NCI-H2196 (cell line): Measurements from ENCODE around the gene ANXA8.
"Not testable (repeated sequence)": the region's sequence is repeated elsewhere in the genome, so short reads cannot be mapped to it uniquely, and the experiment has no call there.

Source experiments
- DNase-seq: peaks from one replicate; lab custom pipeline; 2025; ENCODE audit not compliant: unreplicated experiment; lab: John Stamatoyannopoulos, UW

ANXA8 gene

DNA sequence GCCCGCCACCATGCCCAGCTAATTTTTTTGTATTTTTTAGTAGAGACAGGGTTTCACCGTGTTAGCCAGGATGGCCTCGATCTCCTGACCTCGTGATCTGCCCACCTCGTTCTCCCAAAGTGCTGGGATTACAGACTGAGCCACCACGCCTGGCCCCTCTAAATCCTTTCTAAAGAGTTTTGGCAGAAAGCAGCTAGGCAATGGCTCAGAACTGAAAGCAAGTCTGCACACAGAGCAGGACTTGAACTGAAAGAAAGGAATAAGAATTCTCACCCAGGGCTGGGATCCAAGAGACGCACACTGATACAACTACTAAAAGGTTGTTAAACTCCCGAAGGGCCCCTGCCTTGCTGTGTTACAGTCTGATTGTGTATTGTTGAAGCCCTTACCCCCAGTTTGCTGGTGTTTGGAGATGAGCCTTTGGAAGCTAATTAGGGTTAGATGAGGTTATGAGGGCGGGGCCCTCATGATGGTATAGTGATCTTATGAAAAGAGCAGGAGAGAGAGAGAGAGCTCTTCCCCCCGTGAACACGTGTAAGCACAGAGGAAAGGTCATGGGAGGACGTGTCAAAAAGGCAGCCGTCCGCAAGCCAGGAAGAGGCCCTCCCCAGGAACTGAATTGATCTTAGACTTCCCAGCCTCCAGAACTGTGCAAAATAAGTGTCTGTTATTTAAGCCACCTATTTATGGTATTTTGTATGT is 18.5 kb downstream of the ANXA8 start:
- DNase-seq, result not testable (repeated sequence)

DNA sequence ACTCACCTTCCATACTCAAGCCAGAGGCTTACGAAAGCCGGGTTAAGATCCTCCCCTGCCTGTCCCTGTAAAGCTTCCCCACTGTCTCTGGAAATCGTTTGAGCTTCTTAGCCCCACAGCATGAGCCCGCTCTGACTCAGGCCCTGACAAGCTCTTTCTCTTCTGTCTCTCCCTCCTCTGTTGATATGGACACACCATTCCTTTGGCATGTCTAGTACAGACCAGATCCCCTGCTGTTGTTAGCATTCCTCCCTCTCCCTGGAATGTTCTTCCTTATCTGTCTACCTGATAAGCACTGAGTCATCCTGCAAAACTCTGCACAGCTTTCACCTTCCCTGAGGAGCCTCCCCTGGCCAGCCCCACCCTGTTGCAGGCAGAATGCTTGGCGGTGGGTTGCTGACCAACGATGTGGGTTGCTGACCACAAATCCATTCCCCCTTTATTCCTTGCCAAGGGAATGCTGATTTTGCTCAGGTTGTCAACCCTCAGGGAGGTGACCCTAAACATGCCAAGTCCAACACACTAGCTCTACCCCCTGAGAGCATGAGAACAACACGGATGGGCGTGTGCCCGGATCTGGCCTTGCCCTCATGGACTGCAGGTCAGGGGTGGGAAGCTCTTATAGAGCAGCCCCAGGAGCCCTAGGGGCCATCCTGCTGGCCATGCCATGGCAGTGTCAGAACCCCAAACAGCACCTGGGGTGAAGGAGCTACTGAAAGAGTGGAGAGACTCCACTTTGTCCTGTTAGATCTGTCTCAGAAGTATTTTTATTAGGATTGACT is 21.1 kb downstream of the ANXA8 start:
- not testable (repeated sequence) for DNase-seq

DNA sequence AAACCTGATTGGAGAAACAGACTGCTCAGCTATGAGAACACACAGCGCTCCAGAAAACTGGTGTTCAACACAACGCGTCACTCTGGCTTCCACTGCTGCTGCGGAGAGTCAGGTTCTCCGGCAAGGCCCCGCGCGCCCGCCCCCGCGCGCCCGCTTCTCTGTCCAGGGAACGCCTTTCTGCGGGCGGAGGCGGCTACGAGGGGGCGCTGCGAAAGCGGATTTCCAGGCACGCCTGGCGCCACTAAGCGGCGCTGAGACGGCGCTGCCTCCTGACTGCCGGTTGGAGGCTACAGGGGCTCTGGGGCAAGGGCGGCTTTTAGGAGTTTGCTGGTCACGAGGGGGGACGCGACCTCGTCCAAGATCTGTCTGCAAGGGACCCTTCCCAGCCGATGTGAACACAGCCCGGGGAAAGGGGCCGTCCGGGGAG is 22.6 kb downstream of the ANXA8 start:
- not testable (repeated sequence) for DNase-seq

DNA sequence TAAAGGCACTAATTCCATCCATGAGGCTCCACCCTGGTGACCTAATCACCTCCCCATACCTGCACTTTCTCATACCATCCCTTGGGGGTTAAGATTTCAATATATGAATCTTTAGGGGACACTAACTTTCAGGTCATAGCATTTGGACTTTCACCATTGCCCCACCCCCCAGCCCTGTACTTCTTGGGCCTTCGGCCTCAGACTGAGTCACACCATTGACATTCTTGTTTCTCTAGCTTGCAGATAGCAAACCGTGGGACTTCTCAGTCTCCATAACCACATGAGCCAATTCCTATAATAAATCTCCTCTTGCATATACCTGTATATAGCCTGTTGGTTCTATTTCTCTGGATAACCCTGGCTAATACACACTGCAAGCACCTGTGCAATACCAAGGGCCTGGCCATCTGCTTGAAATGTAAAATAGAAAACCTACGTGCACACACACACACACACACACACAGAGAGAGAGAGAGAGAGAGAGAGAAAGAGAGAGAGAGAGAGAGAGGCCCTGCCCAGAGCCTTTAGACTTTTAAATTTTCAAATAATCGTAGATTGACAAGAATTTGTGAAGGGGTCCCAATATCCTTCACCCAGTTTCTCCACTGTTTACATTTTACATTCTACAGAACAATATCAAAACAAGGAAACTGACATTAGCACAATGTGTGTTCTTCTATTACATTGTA is 25.3 kb downstream of the ANXA8 start:
- no peak for DNase-seq

DNA sequence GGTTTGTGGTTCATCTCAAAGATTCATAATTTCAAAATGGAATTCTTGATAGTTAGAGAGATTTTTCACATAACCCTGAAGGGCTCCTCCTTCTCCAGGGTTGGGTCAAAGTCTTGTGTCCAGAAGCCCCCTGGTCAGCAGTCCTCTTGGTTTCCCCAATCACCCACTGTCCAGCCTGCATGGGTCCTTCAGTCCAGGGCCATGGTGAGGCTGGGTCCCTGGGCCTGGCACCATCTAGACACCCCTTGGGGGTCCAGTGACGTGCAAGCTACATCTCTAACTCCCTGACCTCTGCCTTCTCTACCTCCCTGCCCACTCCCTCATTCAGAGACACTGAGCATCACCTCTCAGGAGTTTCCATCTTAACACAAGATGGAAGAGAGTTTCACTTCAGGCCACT is 26.1 kb downstream of the ANXA8 start:
- DNase-seq, result no peak

DNA sequence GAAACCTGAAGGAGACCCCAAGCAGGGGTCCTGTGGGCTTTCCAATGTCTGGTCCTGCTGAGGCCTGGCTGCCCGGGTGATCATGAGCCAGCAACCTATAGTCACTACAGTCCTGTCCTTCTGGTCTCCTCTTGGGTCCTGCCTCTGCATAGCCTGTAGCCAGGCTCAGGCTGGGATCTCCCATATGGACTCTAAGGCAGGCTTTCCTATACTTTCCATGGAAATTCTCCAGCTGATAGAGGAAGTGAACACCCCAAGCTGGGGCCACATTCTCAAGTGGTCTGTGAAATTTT is 26.4 kb downstream of the ANXA8 start:
- DNase-seq, result no peak

DNA sequence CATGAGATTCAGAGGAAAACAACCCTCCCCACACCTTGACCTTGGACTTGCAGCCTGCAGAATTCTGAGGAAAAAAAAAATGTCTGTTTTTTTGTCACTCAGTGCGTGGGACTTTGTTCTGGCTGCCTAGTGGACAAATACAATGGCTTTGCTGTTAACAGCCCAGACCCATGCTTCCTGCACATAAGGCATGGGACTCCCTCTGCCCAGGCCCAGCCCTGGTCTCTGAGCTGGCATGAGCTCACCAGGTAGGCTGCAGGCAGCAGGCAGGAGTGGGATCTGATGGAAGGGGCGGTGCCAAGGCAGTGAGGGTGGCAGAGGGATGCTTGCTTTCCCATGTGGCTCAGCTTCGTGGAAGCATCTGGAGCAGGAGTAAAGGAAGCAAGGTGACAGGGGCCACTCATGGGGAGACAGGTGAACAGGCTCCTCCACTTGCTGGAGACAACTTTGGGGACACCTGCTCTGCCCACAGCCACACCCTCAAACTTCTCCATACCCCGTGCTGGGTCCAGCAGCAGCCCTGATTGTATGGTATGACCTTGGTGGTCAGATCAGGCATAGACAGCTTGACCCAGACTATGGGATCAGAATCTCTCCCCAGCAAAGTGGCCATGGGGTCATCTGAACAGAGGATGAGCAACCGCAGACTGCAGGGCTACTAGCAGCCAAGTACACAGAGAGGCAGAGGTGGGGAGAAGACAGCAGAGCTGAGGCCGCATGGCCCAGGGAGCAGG is 27.0 kb downstream of the ANXA8 start:
- no peak for DNase-seq

DNA sequence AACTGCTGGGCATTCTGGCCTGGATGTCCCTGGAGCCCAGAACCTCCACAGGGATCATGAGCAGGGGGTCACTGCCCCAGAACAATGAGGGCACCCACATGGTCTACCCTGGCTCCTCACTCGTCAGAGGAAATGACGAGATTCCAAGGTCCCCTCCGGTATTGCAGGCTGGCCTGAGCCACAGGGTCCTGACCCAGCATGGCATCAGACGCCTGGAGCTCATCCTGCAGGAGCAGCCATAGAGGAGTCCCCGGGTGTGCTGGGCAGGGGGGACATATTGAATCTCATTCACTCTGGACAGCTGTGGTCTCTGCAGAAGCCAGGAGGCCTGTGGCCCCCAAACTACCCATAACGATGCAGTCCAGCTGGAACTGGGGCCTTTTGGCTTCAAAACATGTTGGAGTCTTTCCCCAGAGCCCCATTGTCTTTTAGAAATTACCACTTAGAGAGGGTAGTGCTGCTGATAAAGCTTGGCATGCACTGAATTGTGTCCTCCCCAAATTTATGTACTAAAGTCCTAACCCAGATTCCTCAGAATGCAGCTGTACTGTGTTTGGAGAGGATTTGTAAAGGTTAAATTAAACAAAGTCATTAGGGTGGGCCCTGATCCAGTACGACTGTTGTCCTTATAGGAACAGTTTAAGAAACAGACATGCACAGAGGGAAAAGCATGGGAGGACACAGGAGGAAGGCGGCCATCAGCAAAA is 27.7 kb downstream of the ANXA8 start:
- DNase-seq, result no peak

DNA sequence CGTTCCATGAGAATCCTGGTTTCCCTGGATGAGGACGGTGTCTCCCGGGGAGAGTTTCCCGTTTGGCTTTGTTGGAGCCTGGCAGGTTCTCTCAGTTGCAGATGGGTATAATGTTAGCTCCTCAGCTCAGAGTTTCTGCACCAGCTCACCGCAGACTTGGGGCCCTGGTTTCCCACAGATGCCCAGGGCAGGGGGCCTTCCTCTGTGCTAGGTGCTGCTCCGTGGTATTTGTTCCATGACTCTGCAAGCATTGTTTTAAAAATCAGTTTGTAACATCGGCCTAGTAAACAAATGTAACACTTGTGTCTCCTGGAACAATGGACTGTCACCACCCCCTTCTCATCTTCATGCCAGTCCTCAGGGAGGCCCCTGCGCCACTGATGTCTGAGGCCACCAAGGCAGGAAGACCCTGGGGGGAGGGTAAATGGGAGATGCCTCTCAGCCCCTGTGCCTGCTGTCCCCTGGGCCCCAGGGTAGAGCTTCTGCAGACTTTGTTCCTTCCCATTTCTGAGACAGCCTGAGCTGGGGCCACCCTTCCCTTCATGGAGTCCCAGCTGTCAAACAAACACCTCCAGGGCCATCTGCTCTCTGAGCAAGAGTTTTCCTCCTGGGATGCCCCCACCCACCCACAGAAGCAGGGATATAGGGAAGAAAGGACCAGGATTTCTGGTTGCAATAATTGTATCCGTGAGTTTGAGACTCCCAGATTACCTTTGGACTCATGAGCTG is 28.4 kb downstream of the ANXA8 start:
- not testable (repeated sequence) for DNase-seq

DNA sequence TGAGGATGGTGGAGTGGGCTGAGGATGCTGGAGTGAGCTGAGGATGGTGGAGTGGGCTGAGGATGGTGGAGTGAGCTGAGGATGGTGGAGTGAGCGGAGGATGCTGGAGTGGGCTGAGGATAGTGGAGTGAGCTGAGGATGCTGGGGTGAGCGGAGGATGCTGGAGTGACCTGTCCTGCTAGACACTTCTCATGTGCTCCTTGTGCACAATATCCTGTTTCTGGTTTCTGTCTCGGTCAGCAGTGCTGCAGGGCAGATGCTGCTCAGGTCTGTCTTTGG is 29.2 kb downstream of the ANXA8 start:
- no peak for DNase-seq

DNA sequence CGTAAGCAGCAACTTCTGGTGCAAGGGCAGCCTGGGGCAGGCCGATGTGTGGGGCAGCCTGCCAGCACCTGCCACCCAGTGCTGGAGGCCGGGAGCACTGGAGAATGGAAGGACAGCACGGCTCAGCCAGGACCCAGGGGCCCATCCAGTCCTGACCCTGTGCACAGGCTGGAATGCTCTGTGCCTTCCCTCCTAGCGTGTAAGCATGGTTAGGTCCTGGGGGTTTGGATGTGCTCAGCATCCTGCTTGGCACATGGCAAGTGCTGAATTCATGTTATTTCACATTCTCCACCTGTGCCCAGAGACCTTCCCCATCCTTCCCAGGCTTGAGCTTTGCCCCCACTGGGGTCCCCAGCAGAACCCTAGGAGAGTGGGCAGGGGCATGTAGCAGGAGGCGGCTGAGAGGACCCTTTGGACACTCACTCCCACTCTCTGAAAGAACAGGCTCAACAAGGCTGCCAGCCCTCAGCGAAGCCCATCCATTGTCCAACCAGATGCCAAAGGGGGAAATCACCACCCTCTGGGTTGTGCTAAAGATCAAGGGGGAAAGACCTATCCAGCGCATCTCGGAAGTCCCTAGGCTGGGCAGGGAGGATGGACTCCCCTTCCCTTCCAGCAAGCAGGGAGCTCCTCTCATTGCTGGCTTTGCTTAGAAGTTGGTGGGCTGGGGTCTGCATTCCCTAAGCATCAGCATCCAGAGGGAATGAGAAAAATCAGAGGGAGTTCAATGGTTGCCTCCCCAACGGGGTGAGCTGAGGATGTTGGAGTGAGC is 29.7 kb downstream of the ANXA8 start:
- DNase-seq, result no peak

DNA sequence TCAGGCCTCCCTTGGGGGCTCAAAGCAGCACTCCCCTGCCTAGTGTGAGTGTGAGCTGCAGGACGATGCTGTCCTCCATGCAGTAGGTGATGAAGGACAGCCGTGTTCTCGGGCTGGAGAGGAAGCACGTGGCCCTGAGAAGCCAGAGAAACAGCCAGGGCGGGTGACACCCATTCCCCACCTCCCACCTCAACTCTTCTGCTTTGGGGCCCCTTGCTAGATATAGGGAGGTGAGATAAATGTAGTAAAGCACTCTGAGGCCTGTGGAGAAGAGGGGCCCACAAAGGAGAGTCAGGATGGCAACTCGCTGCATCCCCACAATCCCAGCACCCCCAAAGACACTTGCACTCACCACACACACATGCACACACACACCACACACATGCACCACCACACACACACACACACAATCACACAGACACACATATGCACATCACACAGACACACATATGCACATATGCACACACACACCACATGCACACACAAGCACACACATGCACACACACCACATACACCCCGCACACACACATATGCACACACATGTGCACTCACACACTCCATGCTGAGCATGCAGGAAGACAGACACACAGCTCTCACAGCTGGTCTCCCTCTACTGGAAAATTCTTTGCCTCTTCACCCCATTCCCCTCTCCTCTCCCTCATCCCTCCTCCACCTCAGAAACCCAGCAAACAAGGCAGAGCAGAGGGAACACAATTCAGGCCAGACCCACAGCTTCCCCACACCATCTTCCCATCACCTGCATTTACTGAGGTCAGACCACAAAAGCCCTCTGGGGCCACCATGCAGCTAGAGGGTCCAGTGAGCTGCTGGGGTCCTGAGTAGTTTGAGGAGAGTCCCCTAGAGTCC is 30.5 kb downstream of the ANXA8 start:
- DNase-seq, result no peak

DNA sequence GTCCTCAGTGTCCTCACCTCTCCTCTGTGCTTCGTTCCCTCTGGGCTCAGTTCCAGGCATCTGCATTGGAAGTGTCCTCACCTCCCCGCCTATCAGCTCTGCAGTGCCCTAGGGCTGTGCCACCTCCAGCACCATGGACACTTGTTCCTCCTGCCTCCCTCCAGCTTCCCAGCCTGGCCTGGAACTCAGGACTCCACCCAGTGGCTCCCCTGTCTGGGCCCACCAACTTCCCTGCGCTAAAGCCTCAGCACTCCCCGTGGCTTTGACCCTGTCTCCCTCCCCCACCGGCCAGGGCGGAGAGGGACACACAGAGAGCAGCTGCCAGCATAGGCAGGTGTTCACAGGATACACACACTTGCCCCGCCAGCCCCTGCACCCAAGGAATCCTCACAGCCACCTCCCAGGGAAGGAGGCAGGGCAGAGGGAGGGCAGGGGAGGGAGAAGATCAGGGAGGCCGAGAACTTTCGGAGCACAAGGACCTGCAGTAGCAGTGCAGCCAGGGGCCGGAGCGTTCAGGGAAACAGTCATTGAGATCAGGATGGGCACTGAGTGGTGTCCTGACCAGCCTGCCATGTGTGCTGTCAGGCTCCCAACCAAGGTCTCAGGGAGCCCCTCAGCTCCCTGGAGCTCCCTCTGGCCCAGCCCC is 31.3 kb downstream of the ANXA8 start:
- DNase-seq, result peak; percentile 40

DNA sequence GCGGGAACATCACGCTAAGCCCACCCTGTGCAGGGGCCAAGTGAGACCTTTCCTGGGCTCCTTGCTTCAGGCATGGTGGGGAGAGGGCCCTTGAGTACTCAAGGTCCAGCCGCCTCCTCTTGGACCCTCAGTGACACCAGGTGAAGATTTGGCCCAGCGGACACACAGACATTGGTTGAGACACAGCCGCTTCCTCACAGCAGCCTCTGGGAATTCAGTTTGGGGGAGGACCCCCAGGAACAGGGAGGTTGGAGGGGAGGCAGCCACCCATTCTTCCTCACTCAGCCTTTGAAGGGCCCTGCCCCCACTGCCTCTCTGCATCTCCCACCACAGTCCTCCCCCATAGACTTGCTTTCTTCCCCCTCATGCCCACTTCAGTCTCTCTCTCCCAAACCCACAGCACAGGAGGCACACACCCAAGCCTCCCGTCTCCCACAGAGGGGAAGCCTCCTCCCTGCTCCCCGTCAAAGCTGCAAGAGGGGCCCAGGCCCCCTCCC is 31.9 kb downstream of the ANXA8 start:
- no peak for DNase-seq

DNA sequence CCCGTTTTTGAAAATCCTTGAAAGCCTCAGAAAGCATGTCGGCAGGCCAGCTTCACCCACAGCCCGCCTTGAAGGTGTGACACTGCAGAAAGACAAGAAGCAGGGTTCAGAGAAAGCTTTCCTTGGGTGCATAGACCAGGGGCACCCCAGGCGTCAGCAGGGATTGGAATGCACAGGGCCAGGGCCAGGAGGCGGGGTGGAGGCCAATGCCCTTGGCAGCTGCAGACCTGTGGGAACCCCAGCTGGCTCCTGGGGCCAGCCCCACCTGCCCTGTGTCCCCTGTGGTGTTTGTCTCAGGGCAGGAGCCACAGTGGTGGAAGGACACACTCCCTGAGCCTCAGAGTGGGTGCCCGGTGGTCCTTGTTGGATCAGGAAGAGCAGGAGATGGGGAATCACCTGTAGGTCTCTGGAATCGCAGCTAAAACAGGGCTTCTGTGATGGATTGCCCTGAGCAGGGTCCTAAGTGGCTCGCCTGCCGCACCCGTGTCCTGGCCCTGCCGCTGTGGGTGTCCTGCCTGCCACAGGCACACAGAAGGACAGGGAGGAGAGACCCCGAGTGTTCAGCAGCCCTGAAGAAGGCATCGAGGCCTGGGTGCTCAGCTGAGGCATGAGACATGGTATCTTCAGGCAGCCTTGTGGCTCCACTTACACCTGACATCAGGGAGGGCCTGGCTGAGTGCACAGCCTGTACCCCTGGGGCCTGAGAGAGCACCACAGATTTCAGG is 32.5 kb downstream of the ANXA8 start:
- no peak for DNase-seq

DNA sequence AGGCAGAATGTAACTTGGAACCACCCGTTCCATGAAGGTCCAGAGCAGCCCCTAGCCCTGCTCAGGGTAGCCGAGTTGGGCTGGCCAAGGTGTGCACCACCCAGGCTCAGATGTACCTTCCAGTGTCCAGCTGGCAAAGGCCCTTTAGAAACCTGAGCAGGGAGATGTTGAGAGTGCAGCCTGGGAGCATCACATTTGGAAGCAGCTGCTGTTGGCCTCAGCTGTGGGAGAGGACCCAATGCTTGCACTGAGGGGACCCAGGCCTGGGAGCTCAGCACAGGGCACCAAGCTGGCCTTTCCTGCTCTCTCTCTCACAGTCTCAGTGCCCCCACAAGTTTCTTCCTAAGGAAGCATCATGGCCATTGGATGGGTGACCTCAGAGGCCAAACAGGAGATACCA is 33.5 kb downstream of the ANXA8 start:
- no peak for DNase-seq

DNA sequence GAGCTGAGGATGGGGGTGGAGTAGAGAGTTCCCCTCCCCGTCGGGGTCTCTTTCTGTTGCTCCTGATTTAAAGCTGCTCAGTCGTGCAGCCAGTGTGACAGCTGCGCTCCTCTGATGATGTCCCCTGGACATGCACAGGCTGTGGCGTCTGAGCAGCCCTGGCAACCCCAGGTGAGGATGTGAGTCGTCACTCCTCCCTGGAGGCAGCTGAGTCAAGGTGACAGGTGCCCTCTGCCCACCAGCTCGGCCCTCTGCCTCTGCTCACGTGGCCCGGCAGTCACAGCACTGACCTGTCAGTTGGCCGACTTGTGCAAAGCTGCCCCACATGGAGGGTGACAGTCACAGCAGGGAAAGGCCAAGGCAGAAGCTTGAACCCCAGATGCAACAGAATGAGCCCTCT is 33.9 kb downstream of the ANXA8 start:
- no peak for DNase-seq
